ENCODE results near the gene CNN2. TPM values are rescaled to one million over a fixed set of nuclear protein-coding genes. Genes with fewer than 3 reads are reported as not detected.

Gene CNN2
- total and polyA plus RNA-seq, 2 of the 13 experiments (the other 11 are each of a cell fraction or from before 2014, with no cell fraction given): 63.6 to 70.0 TPM

DNA sequence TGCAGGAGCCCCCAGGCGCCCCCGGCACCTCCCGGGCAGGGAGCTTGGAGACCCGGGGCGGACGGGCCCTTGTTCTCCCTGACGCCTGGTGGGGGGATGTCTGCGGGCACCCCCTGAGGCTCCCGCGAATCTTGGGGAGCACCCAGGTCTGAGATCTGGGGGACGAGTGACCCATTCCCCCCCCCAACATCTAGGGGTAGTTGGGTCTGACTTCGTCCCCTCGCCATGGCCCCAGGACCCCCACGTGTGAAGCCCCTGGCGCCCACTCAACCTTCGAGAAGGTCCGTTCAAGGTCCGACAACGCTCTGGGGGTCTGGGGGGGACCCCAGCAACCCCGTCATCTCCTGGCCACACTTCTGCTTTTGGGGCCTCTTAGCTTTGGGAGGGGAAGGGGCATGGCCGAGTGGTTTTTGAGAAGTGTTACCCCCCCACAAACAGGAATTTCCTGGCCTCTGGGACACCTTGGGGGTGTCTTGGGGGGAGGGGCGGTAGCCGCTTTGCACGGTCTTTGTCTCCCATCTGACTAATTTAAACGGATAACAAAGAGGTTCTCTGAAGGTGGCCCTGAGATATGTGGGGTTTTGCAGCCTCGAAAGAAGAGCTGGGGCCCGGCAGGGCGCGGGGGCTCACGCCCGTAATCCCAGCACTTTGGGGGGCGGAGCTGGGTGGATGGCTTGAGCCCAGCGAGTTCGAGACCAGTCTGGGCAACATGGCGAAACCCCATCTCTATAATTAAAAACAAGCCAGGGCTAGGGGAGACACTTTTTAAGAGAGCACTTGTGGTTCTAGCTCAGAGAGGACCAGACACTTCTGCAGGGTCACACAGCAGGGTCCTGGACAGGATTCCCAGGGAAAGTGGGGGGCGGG lies 608 bp downstream of the CNN2 start (continued):
- no peak for TF ChIP-seq MLXIP (CRISPR knock-in tag; IDR thresholded peaks at IDR 0.05; ENCODE audit: borderline replicate concordance)
- no peak; the same call in 1 of the 2 replicates for TF ChIP-seq MXD1 (CRISPR knock-in tag; IDR thresholded peaks at IDR 0.05)
- TF ChIP-seq ZNF776 (CRISPR knock-in tag; IDR thresholded peaks at IDR 0.05): peak; percentile 16; the same call in 1 of the 2 replicates
- no peak for TF ChIP-seq ONECUT2 (CRISPR knock-in tag; IDR thresholded peaks at IDR 0.05)
- no peak for TF ChIP-seq FOXJ3 (CRISPR knock-in tag; IDR thresholded peaks at IDR 0.05; ENCODE audit: borderline replicate concordance)
- TF ChIP-seq NR2C2 (CRISPR knock-in tag; IDR thresholded peaks at IDR 0.05; ENCODE audit: borderline replicate concordance): no peak
- TF ChIP-seq KDM6A (CRISPR knock-in tag; IDR thresholded peaks at IDR 0.05; ENCODE audit: low read depth): no peak
- TF ChIP-seq NCOR1 (IDR thresholded peaks at IDR 0.05; ENCODE audit: borderline replicate concordance, low read length): no peak
- no peak for TF ChIP-seq PPARG (CRISPR knock-in tag; conservative IDR thresholded peaks at IDR 0.05)
- no peak for TF ChIP-seq CEBPB (IDR thresholded peaks at IDR 0.05; ENCODE audit: borderline replicate concordance, low read depth, low read length)
- no peak for TF ChIP-seq ZNF572 (CRISPR knock-in tag; IDR thresholded peaks at IDR 0.05)
- TF ChIP-seq KMT2A (CRISPR knock-in tag; IDR thresholded peaks at IDR 0.05): no peak
- no peak for TF ChIP-seq ZNF724P (CRISPR knock-in tag; IDR thresholded peaks at IDR 0.05; ENCODE audit: borderline replicate concordance)
- no peak for TF ChIP-seq ZNF598 (CRISPR knock-in tag; IDR thresholded peaks at IDR 0.05; ENCODE audit: borderline replicate concordance)
- TF ChIP-seq ZSCAN20 (CRISPR knock-in tag; IDR thresholded peaks at IDR 0.05; ENCODE audit: borderline replicate concordance): 0 out of 2 replicates have a peak, but pooled peaks have one; percentile 21
- no peak for TF ChIP-seq HNRNPUL1 (IDR thresholded peaks at IDR 0.05; ENCODE audit: low read depth, low read length)
- no peak for TF ChIP-seq ZNF362 (CRISPR knock-in tag; IDR thresholded peaks at IDR 0.05; ENCODE audit: borderline replicate concordance)
- TF ChIP-seq ZNF615 (CRISPR knock-in tag; IDR thresholded peaks at IDR 0.05; ENCODE audit: borderline replicate concordance): no peak

Data from HepG2 (cell line).